Raji (cell line): ENCODE measurements around the gene PLA2G2F.

Source experiments
- POLR2A ChIP-seq: IDR thresholded peaks from 2 replicates; pipeline ENCODE4 v1.6.1; 2011; ENCODE audit warnings: low read depth, low read length, control low read depth; ENCODE audit not compliant: insufficient read depth

Gene PLA2G2F

DNA sequence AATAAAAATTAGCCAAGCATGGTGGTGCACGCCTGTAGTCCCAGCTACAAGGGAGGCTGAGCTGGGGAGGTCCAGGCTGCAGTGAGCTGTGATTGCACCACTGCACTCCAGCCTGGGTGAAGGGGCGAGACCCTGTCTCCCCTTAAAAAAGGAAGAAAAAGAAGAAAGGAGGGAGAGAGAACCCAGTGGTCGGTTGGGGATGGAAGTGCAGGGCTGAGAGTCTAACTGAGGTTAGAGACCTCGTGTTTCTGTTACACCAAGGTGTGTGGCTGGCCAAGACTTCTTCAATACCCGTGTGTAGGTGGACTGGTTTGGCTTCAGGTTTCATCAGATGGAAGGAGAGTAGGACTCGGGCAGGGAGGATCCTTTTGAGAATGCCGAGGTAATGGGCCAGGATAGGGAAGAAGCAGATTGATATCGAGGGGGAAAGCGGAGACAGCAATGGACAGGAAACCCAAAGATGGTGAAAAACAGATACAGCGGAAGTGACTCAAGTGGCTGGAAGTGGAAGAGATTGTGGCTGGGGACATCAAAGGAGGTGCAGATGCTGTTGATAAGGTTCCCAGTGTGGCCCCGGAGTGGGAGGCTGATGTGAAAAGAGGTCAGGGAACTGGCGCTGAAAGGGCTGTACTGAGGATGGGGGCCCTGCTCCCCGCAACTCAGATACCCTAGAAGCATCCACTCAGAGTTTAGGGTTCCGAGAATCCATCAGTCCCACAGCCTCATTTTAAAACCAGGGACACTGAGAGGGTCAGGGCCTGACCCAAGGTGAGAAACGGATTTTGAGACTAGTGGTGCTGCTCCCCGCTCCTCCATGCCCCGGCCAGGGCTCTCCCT, 46.1 kb downstream of the PLA2G2F start:
- TF ChIP-seq POLR2A, result no peak

GRCh38 chr1:20185834-20186782, 47.0 kb downstream of the PLA2G2F start, which contains the start of the genes PLA2G2C and UBXN10:
PLA2G2C (minus strand) TSS chr1:20186518; CDS start chr1:20177363, 9,155 bp downstream.
UBXN10 (plus strand) TSS chr1:20186096; CDS start chr1:20190562, 4,466 bp downstream.
- TF ChIP-seq POLR2A, result no peak

- TF ChIP-seq POLR2A, result no peak
Measured at GRCh38 chr1:20187103-20187812, 48.1 kb downstream of the PLA2G2F start.

DNA sequence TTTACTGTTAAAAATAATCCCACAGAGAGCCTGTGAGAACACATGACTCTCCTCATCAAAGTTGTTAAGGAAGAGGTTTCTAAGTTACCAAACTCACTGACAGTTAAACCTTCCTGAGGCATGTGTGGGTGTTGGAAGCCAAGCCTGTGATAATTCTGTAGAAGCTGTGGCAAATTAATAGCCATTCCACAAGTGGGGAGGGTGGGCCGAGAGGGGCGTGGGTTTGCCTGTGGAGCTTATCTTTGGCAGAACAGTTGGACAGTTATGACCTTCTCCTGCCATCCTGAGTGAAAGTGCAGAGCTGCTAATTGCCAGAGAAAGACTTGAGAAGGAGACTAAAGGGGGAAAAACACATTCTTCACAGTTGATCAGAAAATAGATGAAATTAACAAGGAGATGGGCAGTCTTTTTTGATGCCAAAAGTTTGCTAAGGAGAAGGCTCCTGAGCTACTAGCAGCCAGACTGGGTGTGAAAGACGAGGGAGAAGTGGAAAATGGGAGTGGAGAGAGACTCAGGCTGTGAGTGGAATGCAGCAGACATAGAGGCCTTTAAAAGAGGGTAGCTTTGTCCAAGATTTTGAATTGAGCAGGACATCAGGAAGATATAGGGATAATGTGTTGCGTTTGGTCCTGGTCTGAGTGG, 48.8 kb downstream of the PLA2G2F start:
- no peak for TF ChIP-seq POLR2A

- no peak for TF ChIP-seq POLR2A
Measured at GRCh38 chr1:20188455-20188817, 49.3 kb downstream of the PLA2G2F start.

DNA sequence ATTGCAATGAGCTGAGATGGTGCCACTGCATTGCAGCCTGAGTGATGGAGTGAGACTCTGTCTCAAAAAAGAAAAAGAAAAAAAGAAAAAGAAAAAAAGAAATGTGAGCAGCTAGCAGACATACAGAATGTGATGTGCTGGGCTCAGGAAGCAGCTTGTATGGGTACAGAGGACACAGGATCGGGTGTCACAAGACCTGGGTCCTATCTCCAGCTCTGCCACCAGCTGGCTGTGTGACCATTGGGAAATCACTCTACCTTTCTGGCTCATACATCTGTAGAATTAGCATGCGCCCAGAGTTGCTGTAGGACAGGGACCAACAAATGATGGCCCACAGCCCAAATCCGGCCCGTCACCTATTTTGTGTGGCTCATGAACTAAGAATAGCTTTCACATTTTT, 50.5 kb downstream of the PLA2G2F start:
- no peak for TF ChIP-seq POLR2A

DNA sequence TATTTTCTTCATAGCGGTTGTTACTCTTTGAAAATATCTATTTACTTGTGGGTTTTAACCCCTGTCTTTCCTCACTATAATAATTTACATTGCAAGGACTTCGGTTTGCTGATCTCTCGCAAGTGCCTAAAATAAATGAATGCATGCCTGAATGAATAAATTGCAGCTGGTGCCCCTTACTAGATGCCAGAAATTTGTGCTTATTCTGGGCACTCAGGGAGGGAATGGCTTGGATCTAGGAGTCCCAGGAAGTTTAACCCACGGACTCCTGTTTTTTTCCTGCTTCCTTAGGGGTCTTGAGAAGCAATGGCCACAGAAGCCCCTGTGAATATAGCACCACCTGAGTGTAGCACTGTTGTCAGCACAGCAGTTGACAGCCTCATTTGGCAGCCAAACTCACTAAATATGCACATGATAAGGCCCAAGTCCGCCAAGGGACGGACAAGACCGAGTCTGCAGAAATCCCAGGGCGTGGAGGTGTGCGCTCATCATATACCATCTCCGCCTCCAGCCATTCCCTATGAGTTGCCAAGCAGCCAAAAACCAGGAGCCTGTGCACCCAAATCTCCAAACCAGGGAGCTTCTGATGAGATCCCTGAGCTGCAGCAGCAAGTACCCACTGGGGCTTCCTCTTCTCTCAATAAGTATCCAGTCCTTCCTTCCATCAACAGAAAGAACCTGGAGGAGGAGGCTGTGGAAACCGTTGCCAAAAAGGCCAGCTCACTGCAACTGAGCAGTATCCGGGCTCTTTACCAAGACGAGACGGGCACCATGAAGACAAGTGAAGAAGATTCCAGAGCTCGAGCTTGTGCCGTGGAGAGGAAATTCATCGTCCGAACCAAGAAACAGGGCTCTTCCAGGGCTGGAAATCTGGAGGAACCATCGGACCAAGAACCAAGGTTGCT, 51.4 kb downstream of the PLA2G2F start:
- no peak for TF ChIP-seq POLR2A

GRCh38 chr1:20191266-20191825, 52.2 kb downstream of the PLA2G2F start:
- TF ChIP-seq POLR2A, result no peak

DNA sequence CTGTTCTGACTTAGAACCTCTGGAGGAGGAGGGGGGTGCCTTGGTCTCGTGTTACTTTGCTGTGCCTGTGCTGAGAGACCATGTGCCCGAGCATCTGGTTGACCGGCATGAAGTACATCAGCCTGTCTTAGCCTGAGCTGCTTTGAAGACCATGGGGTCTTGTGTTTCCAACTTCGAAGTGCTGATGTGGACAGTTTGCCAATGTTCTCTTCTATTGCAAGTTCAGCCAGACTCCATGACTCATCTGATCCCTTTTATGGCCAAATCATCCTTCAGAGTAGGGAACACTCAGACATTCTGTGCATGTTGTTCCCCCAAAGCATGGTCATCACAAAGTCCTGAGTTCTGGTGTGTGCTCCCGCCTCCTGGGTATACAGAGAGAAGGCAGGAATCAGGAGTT, 53.2 kb downstream of the PLA2G2F start:
- no peak for TF ChIP-seq POLR2A

DNA sequence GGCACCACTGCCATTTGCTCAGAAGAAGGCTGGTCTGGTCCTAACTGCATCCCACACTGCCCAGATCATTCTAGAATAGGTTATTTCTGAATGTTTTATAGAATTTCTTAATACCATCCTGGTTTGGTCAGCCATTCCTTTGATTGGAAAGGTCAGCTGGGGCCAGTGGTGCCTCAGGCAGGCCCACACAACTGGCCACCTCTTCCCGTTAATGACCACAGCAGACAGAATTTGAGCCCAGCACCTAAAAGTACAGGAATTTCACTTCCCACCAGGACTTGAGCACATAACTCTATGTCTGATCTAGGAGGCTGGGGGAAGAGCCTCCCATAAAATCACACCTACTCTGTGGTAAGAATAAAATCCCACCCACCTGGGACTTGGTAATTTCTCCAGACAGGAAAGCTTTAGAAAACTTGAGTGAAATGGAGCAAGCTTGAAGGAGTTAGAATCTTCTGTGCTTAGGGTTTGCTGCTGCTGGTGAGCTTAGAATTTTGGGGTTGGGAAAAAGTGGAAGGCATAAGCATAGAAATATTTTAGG, 53.8 kb downstream of the PLA2G2F start:
- no peak for TF ChIP-seq POLR2A

DNA sequence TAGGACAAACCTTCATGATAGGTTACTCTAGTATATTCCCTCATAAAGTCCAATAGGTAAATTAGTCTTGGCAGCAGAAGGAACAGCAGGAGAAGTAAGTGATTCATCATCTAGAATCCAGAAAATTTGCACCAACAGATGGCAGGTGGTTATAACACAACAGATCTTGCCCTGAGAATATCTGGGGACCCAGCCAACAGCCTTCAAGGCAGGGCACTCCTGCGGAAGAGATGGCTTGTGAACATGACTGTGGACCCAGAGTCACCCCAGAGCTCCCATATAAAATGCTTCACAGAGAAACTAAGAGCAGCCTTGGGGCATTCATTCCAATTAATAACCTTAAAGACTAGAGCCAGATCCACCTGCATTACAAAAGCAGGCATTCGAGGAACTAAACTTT, 55.1 kb downstream of the PLA2G2F start:
- TF ChIP-seq POLR2A, result no peak

- no peak for TF ChIP-seq POLR2A
Measured at GRCh38 chr1:20194757-20195461, 55.8 kb downstream of the PLA2G2F start.

- TF ChIP-seq POLR2A, result no peak
Measured at GRCh38 chr1:20195462-20195780, 56.3 kb downstream of the PLA2G2F start.

DNA sequence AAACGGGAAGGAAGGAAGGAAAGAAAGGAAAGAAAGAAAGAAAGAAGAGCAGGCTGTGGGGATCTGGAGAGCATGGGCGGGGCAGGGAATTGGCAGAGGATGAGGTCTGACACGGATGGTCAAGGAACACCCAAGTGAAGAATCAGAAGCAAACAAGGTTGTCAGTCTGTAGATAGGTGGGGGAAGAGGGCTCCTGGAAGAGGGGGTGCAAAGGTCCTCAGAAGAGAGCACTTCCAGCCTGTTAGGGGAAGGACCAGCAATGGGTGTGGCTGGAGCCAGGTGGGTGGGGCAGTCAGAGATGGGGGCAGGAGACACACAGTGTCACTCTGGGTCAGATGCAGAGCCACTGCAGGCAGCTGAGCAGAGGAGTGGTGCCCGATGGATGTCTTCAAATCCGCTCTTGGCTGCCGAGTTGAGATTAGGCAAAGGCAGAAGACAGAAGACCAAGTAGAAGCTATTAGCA, 58.2 kb downstream of the PLA2G2F start:
- no peak for TF ChIP-seq POLR2A
